Urinary bladder (tissue), 4 donors: ENCODE measurements around the gene IGSF21. TPM values are rescaled to one million over a fixed set of nuclear protein-coding genes. Genes with fewer than 3 reads are reported as not detected.

Experiments used
- DNase-seq: peaks from one replicate; pipeline ENCODE4 v3.0.0-alpha.2; 2015; ENCODE audit errors: extremely low spot score
- H3K27ac ChIP-seq: one replicate; pipeline ENCODE4 v1.5.1; 2013; ENCODE audit warnings: low read depth, mild to moderate bottlenecking, moderate library complexity
- H3K36me3 ChIP-seq: one replicate; pipeline ENCODE4 v1.6.1; 2013; ENCODE audit warnings: mild to moderate bottlenecking, moderate library complexity; ENCODE audit not compliant: insufficient read depth
- H3K4me1 ChIP-seq: one replicate; pipeline ENCODE4 v1.6.1; 2013; ENCODE audit warnings: mild to moderate bottlenecking, moderate library complexity; ENCODE audit not compliant: insufficient read depth
- H3K4me3 ChIP-seq: one replicate; pipeline ENCODE4 v1.5.1; 2013; ENCODE audit warnings: low read depth, low read length
- WGBS: extraction: QIAGEN DNeasy Blood & Tissue Kit; methylation state at CpG from one replicate; pipeline ENCODE4 v1.1.7; 2013; 5-methylcytosine and 5-hydroxymethylcytosine counted together
- polyA plus RNA-seq: library from polyadenylated mRNA; stranded (reverse); fragments of 200-250 nt; gene quantifications from one replicate; pipeline ENCODE4 v1.2.3, GENCODE V29; 2013
- total RNA-seq: library from RNA; depleted of rRNA; stranded (reverse); fragments of >200 nt; gene quantifications from one replicate; pipeline ENCODE4 v1.2.3, GENCODE V29; 2014
- donor health status: healthy with polysubstance abuse.
- donor health status: healthy.

IGSF21 gene
- total and polyA plus RNA-seq, 2 donors, result 1.1 to 8.2 TPM

GRCh38 chr1:18174037-18174436 lies 66.4 kb downstream of the IGSF21 start:
- no peak for DNase-seq
- 76% methylated on average over 12 of the region's 12 CpGs for WGBS
- no peak overlapping the region for H3K4me3 ChIP-seq
- H3K27ac ChIP-seq, result no peak overlapping the region
- H3K4me1 ChIP-seq, result no peaks in the 10 kb centered on the region
- no peaks in the 10 kb centered on the region for H3K36me3 ChIP-seq

DNA sequence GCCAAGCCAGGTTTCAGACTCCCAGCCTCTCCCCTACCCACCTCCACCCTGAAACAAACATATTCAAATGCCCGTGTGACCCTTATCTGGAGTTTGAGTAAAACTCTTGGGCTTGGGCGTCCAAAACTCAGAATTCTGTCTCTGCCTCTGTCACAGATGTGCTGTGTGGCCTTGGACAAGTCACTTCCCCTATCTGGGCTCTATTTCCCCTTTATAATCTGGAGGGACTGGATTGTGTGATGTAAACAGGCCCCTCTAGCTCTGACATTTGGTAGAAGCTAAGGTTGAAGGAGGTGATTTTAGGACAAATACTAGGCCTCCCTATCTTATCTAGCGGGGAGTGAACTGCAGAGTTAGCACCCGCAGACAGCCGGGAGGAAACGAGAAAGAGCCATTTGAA lies 67.5 kb downstream of the IGSF21 start:
- no peak overlapping the region for H3K4me3 ChIP-seq
- H3K36me3 ChIP-seq, result no peaks in the 10 kb centered on the region
- no peak overlapping the region for H3K27ac ChIP-seq
- WGBS, result 69% methylated on average over 6 of the region's 6 CpGs
- no peaks in the 10 kb centered on the region for H3K4me1 ChIP-seq
- DNase-seq, result no peak

- DNase-seq, result no peak
- H3K4me1 ChIP-seq, result no peaks in the 10 kb centered on the region
- H3K36me3 ChIP-seq, result no peaks in the 10 kb centered on the region
- H3K4me3 ChIP-seq, result no peak overlapping the region
- WGBS, result 58% methylated on average over 13 of the region's 13 CpGs
- no peak overlapping the region for H3K27ac ChIP-seq
Measured at GRCh38 chr1:18175530-18176377, 68.2 kb downstream of the IGSF21 start.

DNA sequence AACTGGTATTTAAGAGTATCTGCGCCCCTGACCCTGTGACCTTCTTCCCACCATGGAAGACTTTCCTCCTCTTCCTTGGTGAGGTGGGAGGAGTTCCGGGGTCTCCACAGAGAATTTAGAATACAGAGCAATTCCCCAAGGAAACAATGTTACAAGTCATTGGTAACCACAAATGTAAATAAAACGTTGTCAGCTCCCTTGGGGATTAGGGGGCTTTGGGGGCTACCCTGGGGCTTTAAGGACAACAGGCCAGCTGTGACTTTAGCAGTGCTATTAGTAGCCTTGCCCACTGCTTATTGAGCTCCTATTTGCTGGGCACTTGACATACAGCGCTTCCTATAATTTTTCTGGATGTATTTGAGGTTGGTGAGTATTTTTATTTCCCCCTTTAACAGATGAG lies 69.0 kb downstream of the IGSF21 start:
- H3K4me1 ChIP-seq, result no peaks in the 10 kb centered on the region
- DNase-seq, result no peak
- H3K27ac ChIP-seq, result no peak overlapping the region
- 56% methylated on average over 4 of the region's 4 CpGs for WGBS
- no peaks in the 10 kb centered on the region for H3K36me3 ChIP-seq
- H3K4me3 ChIP-seq, result no peak overlapping the region

- H3K4me3 ChIP-seq, result no peak overlapping the region
- DNase-seq, result no peak
- H3K27ac ChIP-seq, result no peak overlapping the region
- 44% methylated on average over 8 of the region's 8 CpGs for WGBS
- H3K36me3 ChIP-seq, result no peaks in the 10 kb centered on the region
- H3K4me1 ChIP-seq, result no peaks in the 10 kb centered on the region
Measured at GRCh38 chr1:18178111-18178510, 70.5 kb downstream of the IGSF21 start.

DNA sequence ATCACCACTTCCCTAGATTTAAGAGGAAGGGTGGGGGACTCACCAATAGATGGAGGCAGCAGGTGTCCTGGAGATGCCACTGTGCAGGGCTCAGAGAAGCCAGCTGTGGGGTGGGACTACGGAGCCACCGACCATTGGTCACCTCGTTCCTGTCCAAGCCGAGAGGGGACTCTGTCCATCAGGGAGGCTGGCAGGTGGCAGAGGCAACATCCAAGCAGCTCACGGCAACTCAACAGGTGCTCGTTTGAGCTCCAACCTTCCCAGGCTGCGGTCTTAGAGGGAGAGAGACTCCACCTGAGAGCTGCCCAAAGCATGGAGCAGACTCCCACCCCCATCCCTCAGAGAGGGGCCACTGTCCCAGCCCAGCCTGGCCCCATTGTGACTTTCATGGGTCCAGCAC lies 71.4 kb downstream of the IGSF21 start:
- Histone ChIP-seq H3K4me1 (no peaks in the 10 kb centered on the region), H3K4me3 (no peak overlapping the region), H3K36me3 (no peaks in the 10 kb centered on the region), H3K27ac (no peak overlapping the region)
- WGBS, result 81% methylated on average over 7 of the region's 7 CpGs
- DNase-seq, result no peak

DNA sequence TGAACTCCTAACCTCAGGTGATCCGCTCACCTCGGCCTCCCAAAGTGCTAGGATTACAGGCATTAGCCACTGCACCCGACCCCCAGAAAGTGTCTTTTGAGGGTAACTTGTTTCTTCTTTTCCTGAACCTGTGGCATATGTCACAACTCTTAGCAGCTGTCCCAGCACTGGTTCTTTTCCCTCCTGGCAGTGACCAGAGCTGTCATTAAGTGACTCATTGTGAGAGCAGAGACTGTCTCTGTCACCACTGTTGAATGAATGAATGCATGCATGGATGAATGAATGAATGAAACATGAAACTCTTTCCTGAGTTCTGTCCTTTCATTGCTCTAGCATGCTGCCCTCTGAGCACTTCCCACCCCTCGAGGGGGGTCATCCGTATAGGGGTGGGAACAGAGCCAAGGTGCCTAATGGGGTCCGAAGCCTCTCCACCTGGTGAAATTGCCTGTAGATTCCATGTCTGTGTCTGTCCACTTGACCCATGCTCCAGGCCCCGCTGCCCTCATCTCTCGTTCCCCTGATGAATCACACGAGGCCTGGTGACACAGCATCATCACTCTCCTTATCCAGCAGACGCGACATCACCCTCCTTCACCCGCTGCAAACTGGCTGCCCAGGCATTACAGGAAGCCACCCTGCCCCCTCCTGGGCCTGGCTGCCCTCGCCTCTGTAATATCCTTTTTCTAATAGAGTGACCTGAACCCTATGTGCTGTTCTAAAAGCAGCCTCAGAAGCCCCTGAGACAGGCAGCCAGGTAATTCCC lies 75.0 kb downstream of the IGSF21 start:
- no peaks in the 10 kb centered on the region for H3K4me1 ChIP-seq
- H3K36me3 ChIP-seq, result no peaks in the 10 kb centered on the region
- 51% methylated on average over 13 of the region's 13 CpGs for WGBS
- H3K27ac ChIP-seq, result no peak overlapping the region
- DNase-seq, result no peak
- H3K4me3 ChIP-seq, result no peak overlapping the region

DNA sequence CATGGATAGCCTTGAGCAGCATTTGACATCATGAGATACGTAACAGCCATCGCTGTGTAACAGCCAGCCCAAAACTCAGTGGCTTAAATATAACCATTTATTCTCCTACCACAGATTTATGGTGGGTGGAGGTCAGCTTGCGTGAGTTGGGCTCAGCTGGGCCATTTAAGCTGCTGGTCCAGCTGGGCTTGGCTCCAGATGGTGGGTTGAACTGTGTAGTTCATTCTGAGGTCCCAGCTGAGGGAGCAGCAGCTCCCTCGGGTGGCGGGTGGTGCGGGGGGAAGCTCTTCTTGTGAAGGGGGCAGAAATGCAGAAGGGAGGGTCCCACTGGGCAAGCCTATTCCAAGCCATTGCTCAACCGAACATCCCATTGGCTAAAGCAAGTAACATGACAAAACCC lies 75.9 kb downstream of the IGSF21 start:
- 77% methylated on average over 7 of the region's 7 CpGs for WGBS
- Histone ChIP-seq H3K4me1 (no peaks in the 10 kb centered on the region), H3K36me3 (no peaks in the 10 kb centered on the region), H3K4me3 (no peak overlapping the region), H3K27ac (no peak overlapping the region)
- DNase-seq, result no peak

GRCh38 chr1:18187054-18187453 lies 79.5 kb downstream of the IGSF21 start:
- no peak overlapping the region for H3K27ac ChIP-seq
- 80% methylated on average over 5 of the region's 5 CpGs for WGBS
- no peaks in the 10 kb centered on the region for H3K4me1 ChIP-seq
- H3K36me3 ChIP-seq, result no peaks in the 10 kb centered on the region
- no peak overlapping the region for H3K4me3 ChIP-seq
- no peak for DNase-seq

- 65% methylated on average over 9 of the region's 9 CpGs for WGBS
- Histone ChIP-seq H3K4me3 (no peak overlapping the region), H3K36me3 (no peaks in the 10 kb centered on the region), H3K27ac (no peak overlapping the region), H3K4me1 (no peaks in the 10 kb centered on the region)
- no peak for DNase-seq
Measured at GRCh38 chr1:18188820-18189517, 81.4 kb downstream of the IGSF21 start.

GRCh38 chr1:18190598-18190997 lies 83.0 kb downstream of the IGSF21 start:
- Histone ChIP-seq H3K4me1 (no peaks in the 10 kb centered on the region), H3K36me3 (no peaks in the 10 kb centered on the region), H3K27ac (no peak overlapping the region), H3K4me3 (no peak overlapping the region)
- DNase-seq, result no peak
- 27% methylated on average over 7 of the region's 7 CpGs for WGBS

GRCh38 chr1:18191037-18191436 lies 83.4 kb downstream of the IGSF21 start:
- no peak for DNase-seq
- Histone ChIP-seq H3K4me3 (no peak overlapping the region), H3K4me1 (no peaks in the 10 kb centered on the region), H3K27ac (no peak overlapping the region), H3K36me3 (no peaks in the 10 kb centered on the region)
- WGBS, result 83% methylated on average over 3 of the region's 3 CpGs

GRCh38 chr1:18191481-18192155 lies 84.0 kb downstream of the IGSF21 start:
- Histone ChIP-seq H3K4me1 (no peaks in the 10 kb centered on the region), H3K27ac (no peak overlapping the region), H3K4me3 (no peak overlapping the region), H3K36me3 (no peaks in the 10 kb centered on the region)
- 62% methylated on average over 18 of the region's 18 CpGs for WGBS
- no peak for DNase-seq
